Measurements from ENCODE around the gene TCP11. TPM values are rescaled to one million over a fixed set of nuclear protein-coding genes. Genes with fewer than 3 reads are reported as not detected.

The TCP11 gene
- total RNA-seq, 1 donor from 2014 or later, result not detected

DNA sequence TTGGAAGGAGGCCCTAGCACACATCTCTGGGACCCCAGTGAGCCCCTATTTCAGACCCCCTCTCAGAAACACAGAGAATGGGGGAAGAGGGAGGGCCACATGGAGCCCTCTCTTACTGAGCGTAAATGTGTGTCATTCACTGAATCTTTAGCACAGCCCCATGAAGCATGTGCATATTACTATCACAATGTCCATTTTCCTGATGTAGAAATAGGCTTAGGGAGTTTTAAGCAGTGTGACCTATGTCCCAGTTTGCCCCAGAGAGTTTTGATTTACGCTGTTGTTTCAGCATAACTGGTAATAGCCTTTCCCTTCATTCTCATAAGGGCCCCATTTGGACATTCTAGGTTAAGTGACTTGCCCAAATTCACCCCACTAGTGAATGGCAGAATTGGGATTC, 25.0 kb upstream of the TCP11 start:
- no peaks in the 10 kb centered on the region for H3K9me3 ChIP-seq
- DNase-seq (no peak), ATAC-seq (peak in 1 of 2 donors; percentile 11)
- intact Hi-C loops (cut with DNase I), result no loop called here
- TF ChIP-seq, protein P1, sequence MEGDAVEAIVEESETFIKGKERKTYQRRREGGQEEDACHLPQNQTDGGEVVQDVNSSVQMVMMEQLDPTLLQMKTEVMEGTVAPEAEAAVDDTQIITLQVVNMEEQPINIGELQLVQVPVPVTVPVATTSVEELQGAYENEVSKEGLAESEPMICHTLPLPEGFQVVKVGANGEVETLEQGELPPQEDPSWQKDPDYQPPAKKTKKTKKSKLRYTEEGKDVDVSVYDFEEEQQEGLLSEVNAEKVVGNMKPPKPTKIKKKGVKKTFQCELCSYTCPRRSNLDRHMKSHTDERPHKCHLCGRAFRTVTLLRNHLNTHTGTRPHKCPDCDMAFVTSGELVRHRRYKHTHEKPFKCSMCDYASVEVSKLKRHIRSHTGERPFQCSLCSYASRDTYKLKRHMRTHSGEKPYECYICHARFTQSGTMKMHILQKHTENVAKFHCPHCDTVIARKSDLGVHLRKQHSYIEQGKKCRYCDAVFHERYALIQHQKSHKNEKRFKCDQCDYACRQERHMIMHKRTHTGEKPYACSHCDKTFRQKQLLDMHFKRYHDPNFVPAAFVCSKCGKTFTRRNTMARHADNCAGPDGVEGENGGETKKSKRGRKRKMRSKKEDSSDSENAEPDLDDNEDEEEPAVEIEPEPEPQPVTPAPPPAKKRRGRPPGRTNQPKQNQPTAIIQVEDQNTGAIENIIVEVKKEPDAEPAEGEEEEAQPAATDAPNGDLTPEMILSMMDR (IDR thresholded peaks at IDR 0.05), result no peak
- no peak overlapping the region for H3K4me3 ChIP-seq
- peaks cover 18% of the 10 kb centered on the region for H3K4me1 ChIP-seq
- no peak overlapping the region for H3K27ac ChIP-seq
- no peaks in the 10 kb centered on the region for H3K36me3 ChIP-seq
- H3K27me3 ChIP-seq (ENCODE audit: low read depth), result no peaks in the 10 kb centered on the region

DNA sequence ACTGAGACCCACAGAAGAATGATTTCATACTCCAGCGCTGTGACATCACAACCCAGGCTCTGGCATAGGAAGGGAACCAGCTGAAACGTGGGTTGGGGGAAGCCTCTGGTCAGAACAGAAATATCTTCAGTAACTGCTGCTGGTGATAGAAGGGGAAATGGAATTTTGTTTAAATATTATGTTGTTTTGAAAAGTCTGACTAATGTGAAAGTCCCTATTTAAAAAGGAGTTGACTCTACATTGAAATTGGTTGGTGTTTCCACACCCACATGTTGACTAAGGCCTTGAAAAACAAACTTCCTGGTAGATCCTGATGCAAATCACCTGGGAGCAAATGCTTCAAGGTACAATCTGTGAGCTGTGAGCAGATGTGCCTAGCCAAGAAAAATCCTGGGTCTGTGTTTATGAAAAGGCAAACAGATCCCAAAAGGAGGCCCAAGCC, 24.5 kb upstream of the TCP11 start:
- Histone ChIP-seq H3K4me3 (no peak overlapping the region), H3K4me1 (peaks cover 18% of the 10 kb centered on the region), H3K27me3 (ENCODE audit: low read depth) (no peaks in the 10 kb centered on the region), H3K9me3 (no peaks in the 10 kb centered on the region), H3K36me3 (no peaks in the 10 kb centered on the region), H3K27ac (no peak overlapping the region)
- intact Hi-C loops (cut with DNase I), result no loop called here
- DNase-seq, result no peak
- peak; percentile 61 to 85 for ATAC-seq
- TF ChIP-seq, protein P1 (IDR thresholded peaks at IDR 0.05), result no peak

DNA sequence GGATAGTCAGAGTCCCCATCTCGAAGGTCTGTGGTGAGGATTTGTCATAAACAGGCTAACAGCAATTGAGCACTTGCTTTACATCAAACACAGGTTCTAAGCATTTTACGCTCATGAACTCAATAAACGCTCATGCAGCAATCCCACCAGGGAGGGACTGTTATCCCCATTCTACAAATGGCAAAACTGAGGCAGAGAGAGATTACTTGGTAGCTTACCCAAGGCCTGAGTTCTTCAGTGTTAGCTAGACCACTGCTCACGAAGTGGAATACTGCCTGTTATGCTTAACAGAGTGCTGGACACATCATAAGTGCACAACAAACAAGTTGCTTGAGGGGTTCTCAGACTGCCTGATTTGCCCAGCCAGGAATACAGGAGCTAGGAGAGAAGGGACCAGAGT, 23.7 kb upstream of the TCP11 start:
- Histone ChIP-seq H3K27ac (no peak overlapping the region), H3K27me3 (ENCODE audit: low read depth) (no peaks in the 10 kb centered on the region), H3K36me3 (no peaks in the 10 kb centered on the region), H3K4me3 (no peak overlapping the region), H3K9me3 (no peaks in the 10 kb centered on the region), H3K4me1 (peaks cover 18% of the 10 kb centered on the region)
- ATAC-seq, result no peak
- DNase-seq, result no peak
- intact Hi-C loops (cut with DNase I), result no loop called here
- TF ChIP-seq, protein P1 (IDR thresholded peaks at IDR 0.05), result no peak

DNA sequence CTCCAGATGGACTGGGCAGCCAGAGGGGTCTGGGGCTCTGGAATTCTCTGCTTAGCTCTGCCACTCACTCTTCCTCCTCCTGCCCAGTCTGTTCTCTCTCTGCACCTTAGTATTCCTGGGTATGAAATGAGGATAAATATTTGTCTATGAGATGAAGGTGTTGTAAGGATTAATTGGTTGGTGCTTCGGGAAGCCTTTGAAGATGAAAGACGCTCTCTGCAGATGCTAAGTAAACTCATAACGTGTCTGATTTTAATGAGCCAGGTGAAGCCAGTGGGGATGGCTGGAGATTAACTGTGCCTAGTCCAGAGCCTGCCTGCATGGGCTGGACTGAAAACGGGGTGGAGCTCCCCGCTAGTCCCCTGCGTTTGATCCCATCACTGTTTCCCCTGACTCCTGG, 23.1 kb upstream of the TCP11 start:
- TF ChIP-seq, protein P1 (IDR thresholded peaks at IDR 0.05), result no peak
- no peaks in the 10 kb centered on the region for H3K36me3 ChIP-seq
- H3K9me3 ChIP-seq, result no peaks in the 10 kb centered on the region
- no peaks in the 10 kb centered on the region for H3K27me3 ChIP-seq (ENCODE audit: low read depth)
- no peak overlapping the region for H3K27ac ChIP-seq
- H3K4me3 ChIP-seq, result no peak overlapping the region
- DNase-seq, result no peak
- ATAC-seq, result no peak
- intact Hi-C loops (cut with DNase I), result no loop called here
- H3K4me1 ChIP-seq, result peaks cover 18% of the 10 kb centered on the region

DNA sequence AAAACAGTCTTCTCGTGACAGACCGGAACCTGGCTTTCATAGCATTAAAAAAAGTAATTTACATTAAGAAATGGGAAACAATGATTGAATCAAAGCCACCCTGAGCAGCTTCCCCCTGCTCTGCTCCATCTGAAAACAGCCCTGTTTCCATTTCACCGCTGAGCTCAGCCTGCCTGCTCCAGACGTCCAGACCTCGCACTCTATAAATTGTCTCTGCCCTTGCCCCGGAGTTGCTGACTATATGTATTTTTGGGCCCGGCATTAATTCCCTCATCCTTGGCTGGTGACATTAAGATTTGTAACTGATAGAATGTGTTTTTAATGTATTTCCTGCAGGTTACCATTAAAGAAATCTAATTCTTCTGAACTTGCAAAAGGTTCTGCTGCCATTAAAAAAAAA, 22.7 kb upstream of the TCP11 start:
- DNase-seq (no peak), ATAC-seq (no peak)
- Histone ChIP-seq H3K36me3 (no peaks in the 10 kb centered on the region), H3K4me1 (peaks cover 17% of the 10 kb centered on the region), H3K27me3 (ENCODE audit: low read depth) (no peaks in the 10 kb centered on the region), H3K4me3 (no peak overlapping the region), H3K27ac (no peak overlapping the region), H3K9me3 (no peaks in the 10 kb centered on the region)
- intact Hi-C loops (cut with DNase I), result no loop called here
- TF ChIP-seq, protein P1 (IDR thresholded peaks at IDR 0.05), result no peak
